ENCODE data around the gene INO80.

INO80 gene

DNA sequence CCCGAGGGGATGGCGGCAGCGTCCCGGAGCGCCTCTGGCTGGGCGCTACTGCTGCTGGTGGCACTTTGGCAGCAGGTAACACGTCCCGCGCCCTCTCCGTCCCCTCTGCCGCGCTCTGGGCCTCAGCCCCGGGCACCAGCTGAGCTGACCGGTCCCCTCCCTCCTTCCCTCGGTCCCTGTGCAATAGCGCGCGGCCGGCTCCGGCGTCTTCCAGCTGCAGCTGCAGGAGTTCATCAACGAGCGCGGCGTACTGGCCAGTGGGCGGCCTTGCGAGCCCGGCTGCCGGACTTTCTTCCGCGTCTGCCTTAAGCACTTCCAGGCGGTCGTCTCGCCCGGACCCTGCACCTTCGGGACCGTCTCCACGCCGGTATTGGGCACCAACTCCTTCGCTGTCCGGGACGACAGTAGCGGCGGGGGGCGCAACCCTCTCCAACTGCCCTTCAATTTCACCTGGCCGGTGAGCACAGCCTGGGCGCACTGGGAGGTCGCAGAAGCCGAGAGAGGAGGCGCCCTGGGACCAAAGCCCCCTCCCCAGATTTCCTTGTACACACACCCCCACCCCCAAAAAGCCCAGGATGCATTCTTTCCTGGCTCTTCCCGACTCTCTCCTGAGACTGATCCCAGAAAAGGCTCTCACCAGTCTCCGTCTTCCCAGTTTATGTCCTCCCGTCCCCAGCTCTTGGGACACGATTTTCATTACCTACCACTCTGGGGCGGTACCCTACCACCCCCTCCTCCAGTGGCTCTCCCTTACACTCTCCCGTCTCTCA lies 186.2 kb downstream of the INO80 start:
- peak; percentile 80 for DNase-seq (ENCODE audit: low spot score)

Data from RKO (cell line).